ENCODE measurements around the gene CCDC78. TPM values are rescaled to one million over a fixed set of nuclear protein-coding genes. Genes with fewer than 3 reads are reported as not detected.

Gene CCDC78
- total RNA-seq, 1 donor from 2014 or later: 26.1 TPM

DNA sequence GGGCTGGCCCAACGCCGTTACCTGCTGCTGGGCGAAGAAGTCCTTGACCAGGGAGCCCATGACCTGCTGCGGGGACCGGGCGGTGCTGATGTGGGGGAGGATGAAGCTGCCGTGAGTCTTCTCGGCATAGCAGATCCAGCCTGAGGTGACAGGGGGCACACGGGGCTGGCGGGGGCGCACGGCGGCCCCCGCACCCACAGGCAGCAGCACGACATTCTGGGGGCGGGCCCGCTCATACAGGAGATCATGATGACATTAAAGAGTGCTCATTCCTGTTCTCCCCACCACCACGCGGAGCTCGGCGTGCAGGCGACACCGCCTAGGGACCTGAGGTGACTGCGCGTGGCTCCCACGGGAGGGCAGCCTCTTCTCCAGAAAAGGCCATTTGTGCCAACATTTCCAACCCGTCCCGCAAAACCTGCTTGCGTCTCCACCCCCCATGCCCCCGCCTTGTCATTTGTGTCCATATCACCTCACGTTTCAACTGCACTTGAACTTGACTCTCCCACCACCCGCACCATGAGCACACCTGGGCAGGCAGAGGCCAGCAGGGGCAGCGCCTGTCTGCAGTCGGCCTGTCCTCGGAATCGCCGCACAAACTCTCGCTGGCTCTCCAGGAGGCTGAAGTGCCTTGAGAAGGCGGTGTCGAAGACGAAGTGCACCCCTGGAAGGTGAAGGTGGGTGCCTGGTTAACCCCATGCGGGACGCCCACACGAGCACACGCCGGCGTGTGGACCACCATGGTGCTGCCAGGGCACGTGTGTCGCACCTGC lies 8.2 kb upstream of the CCDC78 start:
- Histone ChIP-seq H3K4me3 (no peak overlapping the region), H3K4me1 (peaks cover under 1% of the 10 kb centered on the region), H3K27ac (no peak overlapping the region), H3K36me3 (peaks cover 61% of the 10 kb centered on the region), H3K27me3 (ENCODE audit: low read depth) (no peaks in the 10 kb centered on the region), H3K9me3 (no peaks in the 10 kb centered on the region)
- intact Hi-C loops (cut with DNase I): no loop called here
- DNase-seq (no peak), ATAC-seq (no peak)
- no peak for TF ChIP-seq CTCF (IDR thresholded peaks at IDR 0.05)

DNA sequence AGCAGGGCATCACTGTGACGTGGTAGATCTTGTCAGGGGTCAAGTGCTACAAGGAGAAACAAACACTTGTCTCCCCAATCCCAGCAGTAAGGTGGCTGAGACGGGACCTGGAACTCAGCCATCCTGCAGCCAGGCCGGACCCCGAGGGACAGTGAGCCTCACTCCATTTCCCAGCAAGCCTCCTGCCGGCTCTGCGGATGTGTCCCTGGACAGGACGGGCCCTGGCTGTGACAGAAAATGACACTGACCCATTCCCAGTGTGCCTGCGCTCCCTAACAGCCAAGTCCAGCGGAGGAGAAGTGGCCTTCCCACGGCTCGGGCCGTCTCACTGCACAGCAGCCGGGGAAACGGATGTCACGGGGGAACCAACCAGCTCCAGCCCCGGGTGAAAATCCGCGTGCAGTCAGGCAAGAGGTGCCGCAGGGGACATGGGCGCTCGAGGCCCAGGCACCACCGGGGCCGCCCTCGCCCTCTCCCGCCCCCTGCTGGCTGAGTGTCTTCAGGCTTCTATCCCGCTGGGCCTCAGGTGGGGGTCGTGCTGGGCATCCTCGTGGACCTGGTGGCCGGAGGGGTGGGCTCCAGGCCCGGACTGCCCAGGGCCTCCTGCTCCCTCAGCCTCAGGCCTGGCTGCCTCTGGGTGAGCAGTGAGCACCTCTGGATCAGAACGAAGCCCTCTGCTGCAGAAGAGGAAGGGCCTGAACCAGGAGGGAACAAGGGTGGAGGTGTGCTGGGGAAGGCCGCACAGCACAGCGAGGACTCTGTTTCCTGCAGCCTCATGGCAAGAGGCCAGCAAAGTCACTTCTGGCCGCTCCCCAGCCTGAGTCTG lies 7.4 kb upstream of the CCDC78 start:
- H3K9me3 ChIP-seq: no peaks in the 10 kb centered on the region
- H3K4me1 ChIP-seq: peaks cover 1% of the 10 kb centered on the region
- ATAC-seq: peak in 1 of 2 donors; percentile 14
- H3K36me3 ChIP-seq: peaks cover 61% of the 10 kb centered on the region
- no peak overlapping the region for H3K4me3 ChIP-seq
- TF ChIP-seq CTCF (IDR thresholded peaks at IDR 0.05): peak; percentile 37
- H3K27ac ChIP-seq: no peak overlapping the region
- no peak for DNase-seq
- intact Hi-C loops (cut with DNase I): no loop called here
- H3K27me3 ChIP-seq (ENCODE audit: low read depth): peaks cover under 1% of the 10 kb centered on the region

DNA sequence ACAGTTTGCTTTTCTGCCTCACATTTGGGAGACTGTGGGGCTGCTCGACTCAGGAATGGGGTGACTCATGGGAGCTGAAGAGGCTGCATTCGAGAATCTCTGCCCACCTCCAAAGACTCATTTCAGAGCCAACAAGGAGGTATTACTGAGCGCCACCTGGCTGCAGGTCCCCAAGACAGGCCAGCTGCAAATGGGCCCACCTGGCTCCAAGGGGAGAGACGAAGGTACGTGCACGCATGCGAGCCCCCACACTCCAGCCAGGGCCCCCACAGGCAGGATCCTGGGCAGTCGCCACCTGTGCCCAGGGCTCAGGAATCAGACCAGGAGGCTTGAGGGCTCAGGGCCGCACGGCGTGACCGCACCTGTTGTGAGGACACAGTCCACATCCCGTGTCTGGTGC lies 6.7 kb upstream of the CCDC78 start:
- ATAC-seq: no peak
- no peak for DNase-seq
- intact Hi-C loops (cut with DNase I): no loop called here
- H3K4me3 ChIP-seq: no peak overlapping the region
- no peak overlapping the region for H3K27ac ChIP-seq
- peaks cover 8% of the 10 kb centered on the region for H3K4me1 ChIP-seq
- H3K9me3 ChIP-seq: no peaks in the 10 kb centered on the region
- no peak for TF ChIP-seq CTCF (IDR thresholded peaks at IDR 0.05)
- peaks cover 7% of the 10 kb centered on the region for H3K27me3 ChIP-seq (ENCODE audit: low read depth)
- H3K36me3 ChIP-seq: peaks cover 59% of the 10 kb centered on the region

GRCh38 chr16:732332-732731 lies 6.1 kb upstream of the CCDC78 start:
- Histone ChIP-seq H3K4me3 (no peak overlapping the region), H3K27ac (no peak overlapping the region), H3K27me3 (ENCODE audit: low read depth) (peaks cover 13% of the 10 kb centered on the region), H3K4me1 (peaks cover 14% of the 10 kb centered on the region), H3K9me3 (no peaks in the 10 kb centered on the region), H3K36me3 (peaks cover 53% of the 10 kb centered on the region)
- DNase-seq: no peak
- no peak for ATAC-seq
- intact Hi-C loops (cut with DNase I): no loop called here
- no peak for TF ChIP-seq CTCF (IDR thresholded peaks at IDR 0.05)

- DNase-seq (no peak), ATAC-seq (no peak)
- intact Hi-C loops (cut with DNase I): no loop called here
- Histone ChIP-seq H3K27me3 (ENCODE audit: low read depth) (peaks cover 24% of the 10 kb centered on the region), H3K9me3 (no peaks in the 10 kb centered on the region), H3K36me3 (peaks cover 38% of the 10 kb centered on the region), H3K4me1 (peaks cover 24% of the 10 kb centered on the region), H3K27ac (no peak overlapping the region), H3K4me3 (no peak overlapping the region)
- no peak for TF ChIP-seq CTCF (IDR thresholded peaks at IDR 0.05)
Observed at GRCh38 chr16:730666-731509, 4.6 kb upstream of the CCDC78 start.
